SIG-M5 treated with dmso at 0.1 percent for 504 hours (cell line): ENCODE results near the gene MIER3.

Source experiments
- DNase-seq: peaks from one replicate; lab custom pipeline; 2025; ENCODE audit not compliant: unreplicated experiment; lab: John Stamatoyannopoulos, UW

Gene MIER3

GRCh38 chr5:56900395-56900794, 51.5 kb downstream of the MIER3 start:
- DNase-seq, result no peak

- DNase-seq, result no peak
These were observed 53.7 kb downstream of the MIER3 start for GRCh38 chr5:56898213-56898612.

- DNase-seq, result no peak
These were observed 55.2 kb downstream of the MIER3 start for GRCh38 chr5:56896763-56897162.

- DNase-seq, result no peak
These were observed 58.5 kb downstream of the MIER3 start for GRCh38 chr5:56893251-56893951.

- DNase-seq, result no peak
These were observed 70.4 kb downstream of the MIER3 start for GRCh38 chr5:56881571-56881970.

GRCh38 chr5:56876327-56876726, 75.6 kb downstream of the MIER3 start:
- no peak for DNase-seq

GRCh38 chr5:56873056-56873455, 78.9 kb downstream of the MIER3 start:
- DNase-seq, result no peak

GRCh38 chr5:56871777-56872176, 80.1 kb downstream of the MIER3 start:
- no peak for DNase-seq
